IPS DF 4.7 (cell line): ENCODE results near the gene U2SURP.

ENCODE experiments used
- DNase-seq: peaks from one replicate; pipeline ENCODE4 v3.0.0-alpha.2; 2013; ENCODE audit warnings: low spot score; ENCODE audit errors: extremely low read depth

U2SURP gene

GRCh38 chr3:143001369-143002082, at the start of gene U2SURP:
Gene U2SURP (plus strand): TSS chr3:143001570. CDS start chr3:143001629, 59 bp downstream.
- peak; percentile 95 for DNase-seq

- no peak for DNase-seq
Measured at GRCh38 chr3:142951794-142952193, 49.6 kb upstream of the U2SURP start.

- no peak for DNase-seq
Measured at GRCh38 chr3:142952272-142953193, 48.8 kb upstream of the U2SURP start.

GRCh38 chr3:142953443-142953842, 47.9 kb upstream of the U2SURP start:
- DNase-seq, result no peak

- no peak for DNase-seq
Measured at GRCh38 chr3:142958707-142959106, 42.7 kb upstream of the U2SURP start.

- DNase-seq, result no peak
Measured at GRCh38 chr3:142960322-142960850, 41.0 kb upstream of the U2SURP start.

GRCh38 chr3:142961539-142961938, 39.8 kb upstream of the U2SURP start:
- DNase-seq, result no peak

GRCh38 chr3:142962175-142962519, 39.2 kb upstream of the U2SURP start:
- no peak for DNase-seq

GRCh38 chr3:142962520-142963233, 38.7 kb upstream of the U2SURP start:
- DNase-seq, result no peak

- no peak for DNase-seq
Measured at GRCh38 chr3:142963234-142963515, 38.2 kb upstream of the U2SURP start.

- no peak for DNase-seq
Measured at GRCh38 chr3:142963516-142964448, 37.6 kb upstream of the U2SURP start, which contains the start of gene PAQR9. Gene PAQR9 (minus strand): TSS chr3:142963674. CDS start chr3:142963336, 338 bp downstream.

GRCh38 chr3:142965581-142965980, 35.8 kb upstream of the U2SURP start:
- DNase-seq, result no peak

GRCh38 chr3:142966808-142967207, 34.6 kb upstream of the U2SURP start:
- no peak for DNase-seq

GRCh38 chr3:142968319-142969025, 32.9 kb upstream of the U2SURP start:
- no peak for DNase-seq

GRCh38 chr3:142971431-142971830, 29.9 kb upstream of the U2SURP start:
- no peak for DNase-seq

- DNase-seq, result no peak
Measured at GRCh38 chr3:142972092-142972753, 29.1 kb upstream of the U2SURP start.

GRCh38 chr3:142973217-142974009, 28.0 kb upstream of the U2SURP start:
- DNase-seq, result no peak

GRCh38 chr3:142975316-142975995, 25.9 kb upstream of the U2SURP start:
- no peak for DNase-seq
